ENCODE measurements around the gene TXNDC11. TPM values are rescaled to one million over a fixed set of nuclear protein-coding genes. Genes with fewer than 3 reads are reported as not detected.

Gene TXNDC11
- total RNA-seq, 1 experiment from 2014 or later = 11.1 TPM

DNA sequence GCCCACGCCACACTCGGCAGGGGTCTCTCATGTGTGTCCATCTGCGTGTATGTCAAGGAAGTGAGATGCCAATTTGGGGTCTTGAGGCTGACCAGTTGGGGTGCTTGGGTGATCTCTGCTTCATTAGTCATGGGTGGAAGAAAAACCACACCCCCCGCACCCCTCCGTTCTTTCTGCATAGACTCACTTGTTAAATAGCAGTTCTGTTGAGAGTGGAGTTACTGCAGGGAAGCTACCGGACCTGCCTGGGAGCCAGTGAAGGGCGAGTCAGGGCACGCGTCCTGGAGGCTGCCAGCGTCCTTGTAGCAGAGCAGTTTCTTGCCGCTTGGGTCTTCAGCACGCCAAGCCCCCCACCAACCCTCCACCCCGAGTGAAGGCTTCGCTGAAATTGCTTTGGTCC is 65.9 kb downstream of the TXNDC11 start:
- POLR2A ChIA-PET = interaction anchor here (1.3 kb wide), 1 partner anchor 9 kb away, joined by 4 read pairs; no protein-coding TSS in a partner anchor
- Mint-ChIP-seq H3K36me3 (peaks cover 38% of the 10 kb centered on the region), H3K4me3 (no peak overlapping the region), H3K4me1 (peaks cover 38% of the 10 kb centered on the region), H3K27ac (peak overlapping the region; percentile 91), H3K9me3 (no peaks in the 10 kb centered on the region), H3K27me3 (ENCODE audit: low read depth) (no peaks in the 10 kb centered on the region)
- TF ChIP-seq SMAD4 (CRISPR knock-in tag; IDR thresholded peaks at IDR 0.05) (no peak), TEAD1 (CRISPR knock-in tag; IDR thresholded peaks at IDR 0.05) (no peak), USF2 (CRISPR knock-in tag; IDR thresholded peaks at IDR 0.05) (no peak), TEAD4 (CRISPR knock-in tag; IDR thresholded peaks at IDR 0.05) (no peak)
- TF ChIP-seq, protein P1, sequence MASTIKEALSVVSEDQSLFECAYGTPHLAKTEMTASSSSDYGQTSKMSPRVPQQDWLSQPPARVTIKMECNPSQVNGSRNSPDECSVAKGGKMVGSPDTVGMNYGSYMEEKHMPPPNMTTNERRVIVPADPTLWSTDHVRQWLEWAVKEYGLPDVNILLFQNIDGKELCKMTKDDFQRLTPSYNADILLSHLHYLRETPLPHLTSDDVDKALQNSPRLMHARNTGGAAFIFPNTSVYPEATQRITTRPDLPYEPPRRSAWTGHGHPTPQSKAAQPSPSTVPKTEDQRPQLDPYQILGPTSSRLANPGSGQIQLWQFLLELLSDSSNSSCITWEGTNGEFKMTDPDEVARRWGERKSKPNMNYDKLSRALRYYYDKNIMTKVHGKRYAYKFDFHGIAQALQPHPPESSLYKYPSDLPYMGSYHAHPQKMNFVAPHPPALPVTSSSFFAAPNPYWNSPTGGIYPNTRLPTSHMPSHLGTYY (CRISPR knock-in tag; IDR thresholded peaks at IDR 0.05) = no peak
- CTCF ChIA-PET = interaction anchor here (1.5 kb wide), 1 partner anchor 10 kb away, joined by 3 read pairs; no protein-coding TSS in a partner anchor
- DNase-seq (ENCODE audit: low spot score) = no peak
- ATAC-seq = no peak

- Mint-ChIP-seq H3K4me3 (no peak overlapping the region), H3K4me1 (peaks cover 38% of the 10 kb centered on the region), H3K36me3 (peaks cover 38% of the 10 kb centered on the region), H3K27me3 (ENCODE audit: low read depth) (no peaks in the 10 kb centered on the region), H3K27ac (peak overlapping the region; percentile 57), H3K9me3 (no peaks in the 10 kb centered on the region)
- ChIA-PET CTCF (interaction anchor here (0.5 to 1.8 kb wide), 3 partner anchors 10 to 116 kb away, joined by 3 to 5 read pairs (median 5); no protein-coding TSS in a partner anchor), POLR2A (interaction anchor here (0.7 to 1.3 kb wide), 2 partner anchors 8 to 1381 kb away, joined by 4 to 7 read pairs; no protein-coding TSS in a partner anchor)
- DNase-seq (ENCODE audit: low spot score) = no peak
- TF ChIP-seq FOXJ3 (CRISPR knock-in tag; IDR thresholded peaks at IDR 0.05; ENCODE audit: borderline replicate concordance) = no peak
- 0 out of 2 replicates have a peak, but pooled peaks have one; percentile 23 for TF ChIP-seq RELA (CRISPR knock-in tag; IDR thresholded peaks at IDR 0.05; ENCODE audit: borderline replicate concordance)
- no peak; the same call in 1 of the 2 replicates for ATAC-seq
Observed at GRCh38 chr16:11675561-11676511, 66.8 kb downstream of the TXNDC11 start.

GRCh38 chr16:11674818-11675560 is 67.7 kb downstream of the TXNDC11 start:
- peak overlapping the region; percentile 57 for H3K27ac Mint-ChIP-seq

More at GRCh38 chr16:11674818-11675560, 67.7 kb downstream of the TXNDC11 start:
- no peak for DNase-seq (ENCODE audit: low spot score)
- Mint-ChIP-seq H3K9me3 (no peaks in the 10 kb centered on the region), H3K4me1 (peaks cover 46% of the 10 kb centered on the region), H3K36me3 (peaks cover 38% of the 10 kb centered on the region), H3K27me3 (ENCODE audit: low read depth) (no peaks in the 10 kb centered on the region), H3K4me3 (no peak overlapping the region)
- ChIA-PET POLR2A (interaction anchor here (0.7 kb wide), 1 partner anchor 1382 kb away, joined by 7 read pairs; no protein-coding TSS in a partner anchor), CTCF (interaction anchor here (1.3 to 2.1 kb wide), 3 partner anchors 10 to 279 kb away, joined by 5 to 7 read pairs (median 5); no protein-coding TSS in a partner anchor)
- TF ChIP-seq, protein P2, sequence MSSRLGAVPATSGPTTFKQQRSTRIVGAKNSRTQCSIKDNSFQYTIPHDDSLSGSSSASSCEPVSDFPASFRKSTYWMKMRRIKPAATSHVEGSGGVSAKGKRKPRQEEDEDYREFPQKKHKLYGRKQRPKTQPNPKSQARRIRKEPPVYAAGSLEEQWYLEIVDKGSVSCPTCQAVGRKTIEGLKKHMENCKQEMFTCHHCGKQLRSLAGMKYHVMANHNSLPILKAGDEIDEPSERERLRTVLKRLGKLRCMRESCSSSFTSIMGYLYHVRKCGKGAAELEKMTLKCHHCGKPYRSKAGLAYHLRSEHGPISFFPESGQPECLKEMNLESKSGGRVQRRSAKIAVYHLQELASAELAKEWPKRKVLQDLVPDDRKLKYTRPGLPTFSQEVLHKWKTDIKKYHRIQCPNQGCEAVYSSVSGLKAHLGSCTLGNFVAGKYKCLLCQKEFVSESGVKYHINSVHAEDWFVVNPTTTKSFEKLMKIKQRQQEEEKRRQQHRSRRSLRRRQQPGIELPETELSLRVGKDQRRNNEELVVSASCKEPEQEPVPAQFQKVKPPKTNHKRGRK (CRISPR knock-in tag; IDR thresholded peaks at IDR 0.05; ENCODE audit: borderline replicate concordance) = no peak
- TF ChIP-seq GRHL2 (CRISPR knock-in tag; IDR thresholded peaks at IDR 0.05; ENCODE audit: insufficient replicate concordance, severe bottlenecking) = no peak
- TF ChIP-seq ETV6 (CRISPR knock-in tag; IDR thresholded peaks at IDR 0.05) = no peak
- TF ChIP-seq, protein P3, sequence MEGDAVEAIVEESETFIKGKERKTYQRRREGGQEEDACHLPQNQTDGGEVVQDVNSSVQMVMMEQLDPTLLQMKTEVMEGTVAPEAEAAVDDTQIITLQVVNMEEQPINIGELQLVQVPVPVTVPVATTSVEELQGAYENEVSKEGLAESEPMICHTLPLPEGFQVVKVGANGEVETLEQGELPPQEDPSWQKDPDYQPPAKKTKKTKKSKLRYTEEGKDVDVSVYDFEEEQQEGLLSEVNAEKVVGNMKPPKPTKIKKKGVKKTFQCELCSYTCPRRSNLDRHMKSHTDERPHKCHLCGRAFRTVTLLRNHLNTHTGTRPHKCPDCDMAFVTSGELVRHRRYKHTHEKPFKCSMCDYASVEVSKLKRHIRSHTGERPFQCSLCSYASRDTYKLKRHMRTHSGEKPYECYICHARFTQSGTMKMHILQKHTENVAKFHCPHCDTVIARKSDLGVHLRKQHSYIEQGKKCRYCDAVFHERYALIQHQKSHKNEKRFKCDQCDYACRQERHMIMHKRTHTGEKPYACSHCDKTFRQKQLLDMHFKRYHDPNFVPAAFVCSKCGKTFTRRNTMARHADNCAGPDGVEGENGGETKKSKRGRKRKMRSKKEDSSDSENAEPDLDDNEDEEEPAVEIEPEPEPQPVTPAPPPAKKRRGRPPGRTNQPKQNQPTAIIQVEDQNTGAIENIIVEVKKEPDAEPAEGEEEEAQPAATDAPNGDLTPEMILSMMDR (IDR thresholded peaks at IDR 0.05) = no peak
- no peak for TF ChIP-seq STAT6 (CRISPR knock-in tag; conservative IDR thresholded peaks at IDR 0.05; ENCODE audit: low read depth)
- no peak for TF ChIP-seq CDX4 (CRISPR knock-in tag; IDR thresholded peaks at IDR 0.05; ENCODE audit: borderline replicate concordance)
- TF ChIP-seq, protein P4, sequence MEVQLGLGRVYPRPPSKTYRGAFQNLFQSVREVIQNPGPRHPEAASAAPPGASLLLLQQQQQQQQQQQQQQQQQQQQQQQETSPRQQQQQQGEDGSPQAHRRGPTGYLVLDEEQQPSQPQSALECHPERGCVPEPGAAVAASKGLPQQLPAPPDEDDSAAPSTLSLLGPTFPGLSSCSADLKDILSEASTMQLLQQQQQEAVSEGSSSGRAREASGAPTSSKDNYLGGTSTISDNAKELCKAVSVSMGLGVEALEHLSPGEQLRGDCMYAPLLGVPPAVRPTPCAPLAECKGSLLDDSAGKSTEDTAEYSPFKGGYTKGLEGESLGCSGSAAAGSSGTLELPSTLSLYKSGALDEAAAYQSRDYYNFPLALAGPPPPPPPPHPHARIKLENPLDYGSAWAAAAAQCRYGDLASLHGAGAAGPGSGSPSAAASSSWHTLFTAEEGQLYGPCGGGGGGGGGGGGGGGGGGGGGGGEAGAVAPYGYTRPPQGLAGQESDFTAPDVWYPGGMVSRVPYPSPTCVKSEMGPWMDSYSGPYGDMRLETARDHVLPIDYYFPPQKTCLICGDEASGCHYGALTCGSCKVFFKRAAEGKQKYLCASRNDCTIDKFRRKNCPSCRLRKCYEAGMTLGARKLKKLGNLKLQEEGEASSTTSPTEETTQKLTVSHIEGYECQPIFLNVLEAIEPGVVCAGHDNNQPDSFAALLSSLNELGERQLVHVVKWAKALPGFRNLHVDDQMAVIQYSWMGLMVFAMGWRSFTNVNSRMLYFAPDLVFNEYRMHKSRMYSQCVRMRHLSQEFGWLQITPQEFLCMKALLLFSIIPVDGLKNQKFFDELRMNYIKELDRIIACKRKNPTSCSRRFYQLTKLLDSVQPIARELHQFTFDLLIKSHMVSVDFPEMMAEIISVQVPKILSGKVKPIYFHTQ (CRISPR knock-in tag; IDR thresholded peaks at IDR 0.05) = no peak
- no peak for TF ChIP-seq IRF2 (CRISPR knock-in tag; IDR thresholded peaks at IDR 0.05; ENCODE audit: borderline replicate concordance, low read depth)
- ATAC-seq = no peak
